HG03457 (cell line): ENCODE data around the gene C2CD5.
"Not testable (repeated sequence)": the region's sequence is repeated elsewhere in the genome, so short reads cannot be mapped to it uniquely, and the experiment has no call there.

Experiments
- ATAC-seq: cut with Tn5 transposase; IDR thresholded peaks from one replicate; pipeline ENCODE4 v1.9.1; 2021; ENCODE audit warnings: moderate number of reproducible peaks; ENCODE audit not compliant: unreplicated experiment

The C2CD5 gene

GRCh38 chr12:22544038-22544979 lies at the start of gene C2CD5:
Gene C2CD5, minus strand, starts transcription at chr12:22544542. Its CDS starts 392 bp downstream, at chr12:22544150.
- peak; percentile 70 for ATAC-seq

- ATAC-seq = no peak
These were observed 49.5 kb upstream of the C2CD5 start for GRCh38 chr12:22593864-22594263.

- ATAC-seq = no peak
These were observed 44.5 kb upstream of the C2CD5 start for GRCh38 chr12:22588817-22589216.

GRCh38 chr12:22578328-22578727 lies 34.0 kb upstream of the C2CD5 start:
- no peak for ATAC-seq

GRCh38 chr12:22577667-22578066 lies 33.3 kb upstream of the C2CD5 start:
- ATAC-seq = no peak

- no peak for ATAC-seq
These were observed 32.1 kb upstream of the C2CD5 start for GRCh38 chr12:22576473-22576872.

GRCh38 chr12:22576065-22576464 lies 31.7 kb upstream of the C2CD5 start:
- ATAC-seq = no peak

- no peak for ATAC-seq
These were observed 30.6 kb upstream of the C2CD5 start for GRCh38 chr12:22574921-22575320.

GRCh38 chr12:22573181-22573580 lies 28.8 kb upstream of the C2CD5 start:
- no peak for ATAC-seq

GRCh38 chr12:22569253-22569652 lies 24.9 kb upstream of the C2CD5 start:
- ATAC-seq = no peak

- ATAC-seq = no peak
These were observed 18.0 kb upstream of the C2CD5 start for GRCh38 chr12:22562036-22563028.

- not testable (repeated sequence) for ATAC-seq
These were observed 10.4 kb upstream of the C2CD5 start for GRCh38 chr12:22554750-22555149.

- ATAC-seq = no peak
These were observed 7.3 kb upstream of the C2CD5 start for GRCh38 chr12:22551624-22552023.

- ATAC-seq = no peak
These were observed 913 bp upstream of the C2CD5 start for GRCh38 chr12:22545255-22545654.

GRCh38 chr12:22543246-22544037 lies 900 bp downstream of the C2CD5 start:
- peak; percentile 40 for ATAC-seq

- no peak for ATAC-seq
These were observed 2.7 kb downstream of the C2CD5 start for GRCh38 chr12:22541496-22542155.

GRCh38 chr12:22539055-22539454 lies 5.3 kb downstream of the C2CD5 start:
- no peak for ATAC-seq

- no peak for ATAC-seq
These were observed 6.0 kb downstream of the C2CD5 start for GRCh38 chr12:22538311-22538710.

- ATAC-seq = no peak
These were observed 7.3 kb downstream of the C2CD5 start for GRCh38 chr12:22536971-22537544.
